ENCODE data around the gene MAPKBP1. TPM values are rescaled to one million over a fixed set of nuclear protein-coding genes. Genes with fewer than 3 reads are reported as not detected.

The MAPKBP1 gene
- total RNA-seq, 1 experiment from 2014 or later: 6.4 TPM

- DNase-seq (ENCODE audit: low read depth): no peak
- in situ Hi-C loops (cut with HindIII; ENCODE audit: low pct_unique_long_range_greater_than_20kb, low sequenced_read_pairs): no loop called here
Observed at GRCh38 chr15:41853831-41854230, 79.5 kb downstream of the MAPKBP1 start.

- no peak for DNase-seq (ENCODE audit: low read depth)
- in situ Hi-C loops (cut with HindIII; ENCODE audit: low pct_unique_long_range_greater_than_20kb, low sequenced_read_pairs): no loop called here
Observed at GRCh38 chr15:41854443-41854842, 80.2 kb downstream of the MAPKBP1 start.

GRCh38 chr15:41855261-41855961, 81.1 kb downstream of the MAPKBP1 start:
- in situ Hi-C loops (cut with HindIII; ENCODE audit: low pct_unique_long_range_greater_than_20kb, low sequenced_read_pairs): no loop called here
- no peak for DNase-seq (ENCODE audit: low read depth)

GRCh38 chr15:41856262-41856661, 82.0 kb downstream of the MAPKBP1 start:
- DNase-seq (ENCODE audit: low read depth): no peak
- in situ Hi-C loops (cut with HindIII; ENCODE audit: low pct_unique_long_range_greater_than_20kb, low sequenced_read_pairs): no loop called here

GRCh38 chr15:41856716-41857115, 82.4 kb downstream of the MAPKBP1 start:
- DNase-seq (ENCODE audit: low read depth): no peak
- in situ Hi-C loops (cut with HindIII; ENCODE audit: low pct_unique_long_range_greater_than_20kb, low sequenced_read_pairs): no loop called here

- in situ Hi-C loops (cut with HindIII; ENCODE audit: low pct_unique_long_range_greater_than_20kb, low sequenced_read_pairs): no loop called here
- no peak for DNase-seq (ENCODE audit: low read depth)
Observed at GRCh38 chr15:41857316-41857715, 83.0 kb downstream of the MAPKBP1 start.

- no peak for DNase-seq (ENCODE audit: low read depth)
- in situ Hi-C loops (cut with HindIII; ENCODE audit: low pct_unique_long_range_greater_than_20kb, low sequenced_read_pairs): no loop called here
Observed at GRCh38 chr15:41858756-41859155, 84.5 kb downstream of the MAPKBP1 start.

GRCh38 chr15:41860049-41860828, 86.0 kb downstream of the MAPKBP1 start:
- in situ Hi-C loops (cut with HindIII; ENCODE audit: low pct_unique_long_range_greater_than_20kb, low sequenced_read_pairs): no loop called here

GRCh38 chr15:41861736-41862356, 87.6 kb downstream of the MAPKBP1 start:
- no peak for DNase-seq (ENCODE audit: low read depth)
- in situ Hi-C loops (cut with HindIII; ENCODE audit: low pct_unique_long_range_greater_than_20kb, low sequenced_read_pairs): no loop called here

More at GRCh38 chr15:41860049-41860828, 86.0 kb downstream of the MAPKBP1 start:
- DNase-seq (ENCODE audit: low read depth): no peak

GRCh38 chr15:41862515-41863116, 88.3 kb downstream of the MAPKBP1 start:
- in situ Hi-C loops (cut with HindIII; ENCODE audit: low pct_unique_long_range_greater_than_20kb, low sequenced_read_pairs): no loop called here
- no peak for DNase-seq (ENCODE audit: low read depth)

- in situ Hi-C loops (cut with HindIII; ENCODE audit: low pct_unique_long_range_greater_than_20kb, low sequenced_read_pairs): no loop called here
- no peak for DNase-seq (ENCODE audit: low read depth)
Observed at GRCh38 chr15:41865490-41866055, 91.3 kb downstream of the MAPKBP1 start.

- DNase-seq (ENCODE audit: low read depth): no peak
- in situ Hi-C loops (cut with HindIII; ENCODE audit: low pct_unique_long_range_greater_than_20kb, low sequenced_read_pairs): no loop called here
Observed at GRCh38 chr15:41866263-41866703, 92.0 kb downstream of the MAPKBP1 start.

GRCh38 chr15:41866872-41867579, 92.7 kb downstream of the MAPKBP1 start:
- no peak for DNase-seq (ENCODE audit: low read depth)
- in situ Hi-C loops (cut with HindIII; ENCODE audit: low pct_unique_long_range_greater_than_20kb, low sequenced_read_pairs): no loop called here

- no peak for DNase-seq (ENCODE audit: low read depth)
- in situ Hi-C loops (cut with HindIII; ENCODE audit: low pct_unique_long_range_greater_than_20kb, low sequenced_read_pairs): no loop called here
Observed at GRCh38 chr15:41868321-41868720, 94.0 kb downstream of the MAPKBP1 start.

- DNase-seq (ENCODE audit: low read depth): no peak
- in situ Hi-C loops (cut with HindIII; ENCODE audit: low pct_unique_long_range_greater_than_20kb, low sequenced_read_pairs): no loop called here
Observed at GRCh38 chr15:41869770-41870688, 95.7 kb downstream of the MAPKBP1 start.

GRCh38 chr15:41870689-41871081, 96.4 kb downstream of the MAPKBP1 start:
- in situ Hi-C loops (cut with HindIII; ENCODE audit: low pct_unique_long_range_greater_than_20kb, low sequenced_read_pairs): no loop called here

More at GRCh38 chr15:41870689-41871081, 96.4 kb downstream of the MAPKBP1 start:
- no peak for DNase-seq (ENCODE audit: low read depth)

All from Caki2 (cell line).